Smooth muscle cell (in vitro differentiated cells): ENCODE measurements around the gene GRIK1. TPM values are rescaled to one million over a fixed set of nuclear protein-coding genes. Genes with fewer than 3 reads are reported as not detected.

Experiments used
- DNase-seq: peaks from one replicate; lab custom pipeline; 2025; ENCODE audit not compliant: unreplicated experiment; lab: John Stamatoyannopoulos, UW
- H2AFZ ChIP-seq: fragments of 200-600 bp; sonication (generic); 2 replicates; pipeline ENCODE4 v1.6.0; 2016; ENCODE audit warnings: antibody characterized with exemption, low read depth, mild to moderate bottlenecking
- H3F3A ChIP-seq: fragments of 200-600 bp; sonication (generic); 2 replicates; pipeline ENCODE4 v1.6.0; 2017; ENCODE audit warnings: antibody characterized with exemption, low read depth
- H3K27ac ChIP-seq: fragments of 200-600 bp; sonication (generic); 2 replicates; pipeline ENCODE4 v1.5.1; 2016; ENCODE audit warnings: low read depth, mild to moderate bottlenecking
- H3K27me3 ChIP-seq: fragments of 200-600 bp; sonication (generic); 2 replicates; pipeline ENCODE4 v1.6.1; 2016; ENCODE audit warnings: low read depth, mild to moderate bottlenecking
- H3K36me3 ChIP-seq: fragments of 200-600 bp; sonication (generic); 2 replicates; pipeline ENCODE4 v1.5.1; 2016; ENCODE audit warnings: low read depth
- H3K4me1 ChIP-seq: fragments of 200-600 bp; sonication (generic); 2 replicates; pipeline ENCODE4 v1.5.1; 2016; ENCODE audit warnings: low read depth
- H3K4me2 ChIP-seq: fragments of 200-600 bp; sonication (generic); 2 replicates; pipeline ENCODE4 v1.6.0; 2016; ENCODE audit warnings: mild to moderate bottlenecking
- H3K4me3 ChIP-seq: fragments of 200-600 bp; sonication (generic); 2 replicates; pipeline ENCODE4 v1.5.1; 2016; ENCODE audit warnings: mild to moderate bottlenecking
- H3K79me2 ChIP-seq: fragments of 200-600 bp; sonication (generic); 2 replicates; pipeline ENCODE4 v1.6.0; 2016; ENCODE audit warnings: low read depth, mild to moderate bottlenecking
- H3K9ac ChIP-seq: fragments of 200-600 bp; sonication (generic); 2 replicates; pipeline ENCODE4 v1.6.0; 2016; ENCODE audit warnings: low read depth
- H3K9me3 ChIP-seq: fragments of 200-600 bp; sonication (generic); replicated peaks from 2 replicates; pipeline ENCODE4 v1.5.1; 2016; ENCODE audit warnings: low read depth
- H4K20me1 ChIP-seq: fragments of 200-600 bp; sonication (generic); 2 replicates; pipeline ENCODE4 v1.6.0; 2016; ENCODE audit warnings: low read depth
- WGBS: methylation state at CpG from one replicate; pipeline ENCODE4 v1.1.7; 2016; ENCODE audit warnings: low lambda C conversion rate; 5-methylcytosine and 5-hydroxymethylcytosine counted together
- polyA plus RNA-seq: library from polyadenylated mRNA; unstranded; fragments of >200 nt; fragmentation: Nextera tagmentation; extraction: Ambion mirVana; gene quantifications from 2 replicates; pipeline ENCODE4 v1.2.1, GENCODE V29; 2016
- total RNA-seq: library from RNA; depleted of rRNA; stranded (reverse); fragments of >200 nt; gene quantifications from 2 replicates; pipeline ENCODE4 v1.2.3, GENCODE V29; 2014
- TF ChIP-seq, protein P1 (sequence below): fragments of 200-600 bp; sonication (generic); IDR thresholded peaks from 2 replicates; pipeline ENCODE4 v1.5.1; 2017; ENCODE audit warnings: borderline replicate concordance, mild to moderate bottlenecking, antibody characterized with exemption; ENCODE audit not compliant: insufficient read depth, poor library complexity, severe bottlenecking

The GRIK1 gene
- total and polyA plus RNA-seq, 2 experiments from 2014 or later: 0.09 TPM; not detected in 1

DNA sequence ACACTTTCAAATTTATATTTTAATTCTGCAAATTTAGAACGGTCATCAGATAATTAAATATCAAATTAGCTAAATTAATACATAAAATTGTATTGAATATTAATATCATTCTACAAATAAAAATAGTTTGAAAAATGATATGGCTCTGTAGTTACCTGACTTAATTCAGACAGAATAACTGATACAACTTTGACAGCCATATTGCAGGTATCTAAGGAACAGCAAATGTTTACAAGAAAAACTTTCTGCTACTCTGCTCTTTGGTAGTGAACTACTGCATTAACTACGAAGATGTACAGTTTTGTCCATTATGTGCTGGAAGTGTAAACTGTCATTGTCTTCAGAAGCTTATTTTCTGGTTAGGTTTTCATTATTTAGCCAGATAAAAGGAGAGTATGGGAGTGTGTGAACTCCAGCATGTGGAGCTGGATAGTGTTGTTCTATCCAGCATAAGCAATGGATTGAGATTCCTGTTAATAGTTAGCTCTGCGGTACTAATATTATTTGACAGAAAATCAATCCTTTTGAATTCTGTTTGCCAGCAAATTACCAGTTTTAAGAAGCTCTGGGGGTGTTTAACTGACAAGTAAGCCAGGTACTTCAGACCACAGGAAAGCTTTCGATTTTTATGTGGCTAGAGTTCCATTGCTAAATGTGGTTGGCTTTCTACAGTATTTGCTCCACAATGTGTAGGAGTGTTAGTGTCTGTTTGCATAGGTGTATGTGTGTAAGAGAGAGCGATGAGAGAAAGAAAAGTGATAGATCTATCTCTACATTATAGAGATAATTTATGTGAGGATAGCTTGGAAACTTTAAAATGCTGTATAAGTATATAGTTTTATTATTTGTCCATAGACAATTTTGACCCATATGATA, 247.9 kb downstream of the GRIK1 start:
- Histone ChIP-seq H3K27me3 (no peaks in the 10 kb centered on the region), H3K9ac (no peak overlapping the region), H3K9me3 (no peaks in the 10 kb centered on the region), H3K27ac (no peak overlapping the region), H4K20me1 (no peaks in the 10 kb centered on the region), H3K4me3 (no peak overlapping the region), H3F3A (no peaks in the 10 kb centered on the region), H2AFZ (no peak overlapping the region), H3K4me1 (no peaks in the 10 kb centered on the region), H3K79me2 (no peaks in the 10 kb centered on the region), H3K36me3 (no peaks in the 10 kb centered on the region), H3K4me2 (no peak overlapping the region)
- TF ChIP-seq, protein P1, sequence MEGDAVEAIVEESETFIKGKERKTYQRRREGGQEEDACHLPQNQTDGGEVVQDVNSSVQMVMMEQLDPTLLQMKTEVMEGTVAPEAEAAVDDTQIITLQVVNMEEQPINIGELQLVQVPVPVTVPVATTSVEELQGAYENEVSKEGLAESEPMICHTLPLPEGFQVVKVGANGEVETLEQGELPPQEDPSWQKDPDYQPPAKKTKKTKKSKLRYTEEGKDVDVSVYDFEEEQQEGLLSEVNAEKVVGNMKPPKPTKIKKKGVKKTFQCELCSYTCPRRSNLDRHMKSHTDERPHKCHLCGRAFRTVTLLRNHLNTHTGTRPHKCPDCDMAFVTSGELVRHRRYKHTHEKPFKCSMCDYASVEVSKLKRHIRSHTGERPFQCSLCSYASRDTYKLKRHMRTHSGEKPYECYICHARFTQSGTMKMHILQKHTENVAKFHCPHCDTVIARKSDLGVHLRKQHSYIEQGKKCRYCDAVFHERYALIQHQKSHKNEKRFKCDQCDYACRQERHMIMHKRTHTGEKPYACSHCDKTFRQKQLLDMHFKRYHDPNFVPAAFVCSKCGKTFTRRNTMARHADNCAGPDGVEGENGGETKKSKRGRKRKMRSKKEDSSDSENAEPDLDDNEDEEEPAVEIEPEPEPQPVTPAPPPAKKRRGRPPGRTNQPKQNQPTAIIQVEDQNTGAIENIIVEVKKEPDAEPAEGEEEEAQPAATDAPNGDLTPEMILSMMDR: no peak
- WGBS: 86% methylated on average over 5 of the region's 5 CpGs
- DNase-seq: no peak

DNA sequence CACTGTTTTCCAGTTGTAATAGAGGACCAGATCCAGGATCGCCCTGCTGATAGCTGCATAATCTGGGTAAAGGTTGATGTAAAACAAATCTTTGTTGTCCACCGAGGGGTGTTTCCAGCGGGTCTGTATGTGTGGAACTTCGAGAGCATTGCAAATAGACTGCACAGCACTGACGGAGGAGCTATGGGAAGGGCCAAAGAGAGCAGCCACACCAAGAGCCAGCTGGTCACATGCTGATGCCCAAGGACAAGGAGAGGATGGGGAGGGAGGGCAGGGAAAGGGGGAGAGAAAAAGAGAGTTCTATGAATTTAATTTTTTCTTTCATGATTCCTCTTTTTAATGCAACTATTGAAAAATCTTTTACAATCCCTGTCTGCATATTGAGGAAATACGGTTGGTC, 250.0 kb downstream of the GRIK1 start:
- Histone ChIP-seq H3K9ac (no peak overlapping the region), H3F3A (no peaks in the 10 kb centered on the region), H3K36me3 (no peaks in the 10 kb centered on the region), H3K79me2 (no peaks in the 10 kb centered on the region), H4K20me1 (no peaks in the 10 kb centered on the region), H3K27me3 (no peaks in the 10 kb centered on the region), H3K4me2 (no peak overlapping the region), H3K4me1 (no peaks in the 10 kb centered on the region), H3K4me3 (no peak overlapping the region), H3K9me3 (no peaks in the 10 kb centered on the region), H3K27ac (no peak overlapping the region), H2AFZ (no peak overlapping the region)
- TF ChIP-seq, protein P1: no peak
- DNase-seq: no peak
- 86% methylated on average over 6 of the region's 6 CpGs for WGBS

DNA sequence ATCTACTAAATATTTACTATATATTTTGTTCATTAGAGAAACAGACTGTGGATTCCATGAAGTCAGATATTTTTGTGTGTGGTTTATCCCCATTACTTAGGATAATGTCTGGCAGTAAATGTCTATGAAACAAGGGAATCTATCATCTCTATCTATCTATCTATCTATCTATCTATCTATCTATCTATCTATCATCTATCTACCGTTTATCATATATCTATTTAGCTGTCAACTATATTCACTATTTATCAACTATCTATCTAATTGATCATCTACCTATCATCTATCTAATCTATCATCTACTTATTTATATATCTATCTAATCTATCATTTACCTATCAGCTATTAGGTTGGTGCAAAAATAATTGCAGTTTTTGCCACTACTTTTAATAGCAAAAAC, 255.7 kb downstream of the GRIK1 start:
- TF ChIP-seq, protein P1: no peak
- Histone ChIP-seq H3K4me3 (no peak overlapping the region), H3K27me3 (no peaks in the 10 kb centered on the region), H3K79me2 (no peaks in the 10 kb centered on the region), H3K9ac (no peak overlapping the region), H3K4me1 (no peaks in the 10 kb centered on the region), H3K4me2 (no peak overlapping the region), H3K27ac (no peak overlapping the region), H3K9me3 (no peaks in the 10 kb centered on the region), H4K20me1 (no peaks in the 10 kb centered on the region), H3F3A (no peaks in the 10 kb centered on the region), H2AFZ (no peak overlapping the region), H3K36me3 (no peaks in the 10 kb centered on the region)
- no peak for DNase-seq
- WGBS: 97% methylated on average over 1 of the region's 1 CpG

DNA sequence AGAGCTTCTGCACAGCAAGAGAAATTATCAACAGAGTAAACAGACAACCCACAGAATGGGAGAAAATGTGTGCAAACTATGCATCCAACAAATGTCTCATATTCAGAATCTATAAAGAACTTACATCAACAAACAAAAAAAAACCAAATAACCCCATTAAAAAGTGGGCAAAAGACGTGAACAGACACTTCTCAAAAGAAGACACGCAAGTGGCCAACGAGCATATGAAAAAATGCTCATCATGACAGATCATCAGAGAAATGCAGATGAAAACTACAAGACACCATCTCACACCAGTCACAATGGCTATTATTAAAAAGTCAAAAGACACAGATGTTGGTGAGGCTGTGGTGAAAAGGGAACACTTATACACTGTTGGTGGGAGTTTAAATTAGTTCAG, 257.0 kb downstream of the GRIK1 start:
- Histone ChIP-seq H4K20me1 (no peaks in the 10 kb centered on the region), H3K36me3 (no peaks in the 10 kb centered on the region), H3K79me2 (no peaks in the 10 kb centered on the region), H3K9ac (no peak overlapping the region), H2AFZ (no peak overlapping the region), H3K4me2 (no peak overlapping the region), H3K4me3 (no peak overlapping the region), H3K9me3 (no peaks in the 10 kb centered on the region), H3K4me1 (no peaks in the 10 kb centered on the region), H3F3A (no peaks in the 10 kb centered on the region), H3K27me3 (no peaks in the 10 kb centered on the region), H3K27ac (no peak overlapping the region)
- TF ChIP-seq, protein P1: no peak
- 88% methylated on average over 3 of the region's 3 CpGs for WGBS
- DNase-seq: no peak
